GM12878 (cell line): ENCODE results near the gene RAPGEF4. TPM values are rescaled to one million over a fixed set of nuclear protein-coding genes. Genes with fewer than 3 reads are reported as not detected.

Experiments
- ATAC-seq: fragments of 200-7000 bp; cut with Tn5 transposase; 3 replicates; pipeline ENCODE4 v1.9.1; 2020; ENCODE audit warnings: mild to moderate bottlenecking, moderate library complexity
- BruUV-seq: library from RNA; stranded (reverse); fragments of 400-500 nt; replicated peaks from 2 replicates; lab custom pipeline; 2021; lab: Mats Ljungman, UMichigan
- CTCF ChIA-PET: fragments of 300-600 bp; sonication (Branson Sonifier 250); formaldehyde crosslinking; extraction: SDS; loops from one replicate; lab custom pipeline; 2021; ENCODE audit warnings: inconsistent platforms; lab: Yijun Ruan, JAX
- POLR2A ChIA-PET: fragments of 350-600 bp; formaldehyde crosslinking; extraction: SDS; loops from one replicate; lab custom pipeline; 2021; ENCODE audit warnings: inconsistent platforms; lab: Charles Lee
- RAD21 ChIA-PET: fragments of 300-600 bp; sonication (Branson Sonifier 250); formaldehyde crosslinking; loops from one replicate; lab custom pipeline; 2023; ENCODE audit warnings: antibody characterized with exemption; ENCODE audit not compliant: unreplicated experiment; lab: Charles Lee
- SMC1A ChIA-PET: fragments of 300-600 bp; sonication (Branson Sonifier 250); formaldehyde crosslinking; loops from one replicate; lab custom pipeline; 2023; ENCODE audit not compliant: unreplicated experiment, uncharacterized antibody; lab: Charles Lee
- DNase-seq: peaks from one replicate; pipeline ENCODE4 v3.0.0-alpha.2; 2011; ENCODE audit warnings: low read depth, low spot score
- FAIRE-seq: peaks from 3 replicates; lab custom pipeline; 2011; peaks lifted over from hg19 to GRCh38; lab: Jason Lieb, UNC
- H2AFZ ChIP-seq: 2 replicates; pipeline ENCODE4 v1.6.0; 2011; ENCODE audit warnings: low read depth, low read length, control low read depth; ENCODE audit not compliant: control insufficient read depth
- H3K27ac ChIP-seq: 2 replicates; pipeline ENCODE4 v1.5.1; 2011; ENCODE audit warnings: control low read depth; ENCODE audit not compliant: control insufficient read depth, insufficient read depth
- H3K27me3 ChIP-seq, 2 experiments: replicated peaks in 1 of 2; 2 replicates each; pipeline versions ENCODE4 v1.6.0 to v1.6.1; 2011; ENCODE audit warnings: low read length in 1 of 2; ENCODE audit not compliant: control insufficient read depth in 2 of 2, insufficient read depth in 2 of 2
- H3K36me3 ChIP-seq, 2 experiments: 2 replicates each; pipeline ENCODE4 v1.5.1; 2011; ENCODE audit warnings: low read length in 1 of 2; ENCODE audit not compliant: control insufficient read depth in 2 of 2, insufficient read depth in 2 of 2
- H3K4me1 ChIP-seq: 2 replicates; pipeline ENCODE4 v1.6.1; 2011; ENCODE audit warnings: mild to moderate bottlenecking, low read length, moderate library complexity, mixed read lengths; ENCODE audit not compliant: control insufficient read depth, insufficient read depth
- H3K4me2 ChIP-seq: 2 replicates; pipeline ENCODE4 v1.6.0; 2011; ENCODE audit warnings: control low read depth; ENCODE audit not compliant: control insufficient read depth, insufficient read depth
- H3K4me3 ChIP-seq: fragments of 200-600 bp; sonication (generic); 2 replicates; pipeline ENCODE4 v1.5.1; 2016
- H3K79me2 ChIP-seq: 2 replicates; pipeline ENCODE4 v1.6.0; 2011; ENCODE audit warnings: low read length; ENCODE audit not compliant: control insufficient read depth, insufficient read depth
- H3K9ac ChIP-seq: 2 replicates; pipeline ENCODE4 v1.8.0; 2011; ENCODE audit warnings: low read length, control low read depth, mixed read lengths; ENCODE audit not compliant: control insufficient read depth, insufficient read depth
- H3K9me3 ChIP-seq: replicated peaks from 3 replicates; pipeline ENCODE4 v1.5.1; 2011; ENCODE audit warnings: mild to moderate bottlenecking, low read length; ENCODE audit not compliant: control insufficient read depth, insufficient read depth
- H4K20me1 ChIP-seq: 2 replicates; pipeline ENCODE4 v1.6.0; 2011; ENCODE audit not compliant: control insufficient read depth, insufficient read depth
- ATF7 ChIP-seq: fragments of 450-650 bp; IDR thresholded peaks from 2 replicates; pipeline ENCODE4 v1.6.1; 2016; ENCODE audit warnings: low read depth, mild to moderate bottlenecking
- CBX5 ChIP-seq: sonication (generic); IDR thresholded peaks from 2 replicates; pipeline ENCODE4 v1.6.1; 2016; ENCODE audit warnings: low read depth, moderate library complexity, mild to moderate bottlenecking, inconsistent platforms
- CREB1 ChIP-seq: IDR thresholded peaks from 2 replicates; pipeline ENCODE4 v1.6.1; 2012; ENCODE audit warnings: low read depth, mild to moderate bottlenecking, inconsistent platforms
- CREM ChIP-seq: IDR thresholded peaks from 2 replicates; pipeline ENCODE4 v1.6.1; 2014; ENCODE audit warnings: antibody characterized with exemption, low read depth
- FOXM1 ChIP-seq: IDR thresholded peaks from 2 replicates; pipeline ENCODE4 v1.6.1; 2012; ENCODE audit warnings: low read depth, mild to moderate bottlenecking, inconsistent platforms, low read length, moderate library complexity
- GABPA ChIP-seq: IDR thresholded peaks from 2 replicates; pipeline ENCODE4 v1.6.1; 2014; ENCODE audit warnings: antibody characterized with exemption, low read depth, mild to moderate bottlenecking, inconsistent platforms
- GATAD2B ChIP-seq: fragments of 450-650 bp; conservative IDR thresholded peaks from 2 replicates; pipeline ENCODE4 v1.6.1; 2017; ENCODE audit warnings: low read depth, mild to moderate bottlenecking, moderate library complexity
- IRF4 ChIP-seq: IDR thresholded peaks from 2 replicates; pipeline ENCODE4 v1.6.1; 2011; ENCODE audit warnings: low read depth, low read length
- JUNB ChIP-seq: IDR thresholded peaks from 2 replicates; pipeline ENCODE4 v1.6.1; 2016; ENCODE audit warnings: antibody characterized with exemption, mild to moderate bottlenecking
- MEF2A ChIP-seq: IDR thresholded peaks from 2 replicates; pipeline ENCODE4 v1.6.1; 2011; ENCODE audit warnings: low read depth, mild to moderate bottlenecking, low read length, moderate library complexity; ENCODE audit not compliant: insufficient read depth
- MTA3 ChIP-seq: IDR thresholded peaks from 2 replicates; pipeline ENCODE4 v1.6.1; 2012; ENCODE audit warnings: low read length, inconsistent platforms, borderline replicate concordance
- NFIC ChIP-seq: IDR thresholded peaks from 2 replicates; pipeline ENCODE4 v1.6.1; 2012; ENCODE audit warnings: low read depth, mild to moderate bottlenecking, inconsistent platforms, low read length, moderate library complexity
- PAX5 ChIP-seq: IDR thresholded peaks from 2 replicates; pipeline ENCODE4 v1.6.1; 2011; ENCODE audit warnings: low read depth, low read length, borderline replicate concordance
- PML ChIP-seq: IDR thresholded peaks from 2 replicates; pipeline ENCODE4 v1.6.1; 2012; ENCODE audit warnings: low read length, inconsistent platforms
- RUNX3 ChIP-seq: IDR thresholded peaks from 2 replicates; pipeline ENCODE4 v1.6.1; 2012; ENCODE audit warnings: low read length, inconsistent platforms
- YY1 ChIP-seq: IDR thresholded peaks from 2 replicates; pipeline ENCODE4 v1.6.1; 2011; ENCODE audit warnings: low read depth, mild to moderate bottlenecking, low read length
- WGBS: methylation state at CpG from one replicate; pipeline ENCODE4 v1.1.6; 2016; ENCODE audit warnings: low lambda C conversion rate; ENCODE audit not compliant: insufficient replicate concordance, insufficient coverage; ENCODE audit errors: missing lambda C conversion rate; 5-methylcytosine and 5-hydroxymethylcytosine counted together
- in situ Hi-C: fragments of 300-500 bp; cut with MboI; formaldehyde crosslinking; loops from 9 replicates; pipeline ENCODE4 v1.14.3; 2018; ENCODE audit warnings: mixed read lengths
- intact Hi-C: fragments of 100-400 bp; cut with micrococcal nuclease; formaldehyde crosslinking; loops from one replicate; pipeline ENCODE4 v1.14.2; 2022; ENCODE audit not compliant: unreplicated experiment
- polyA plus RNA-seq, 11 experiments: library from polyadenylated mRNA; depleted of rRNA in 4 of 11; unstranded in 6 of 11; stranded (reverse) in 5 of 11; fragments of >200 nt; fragmentation: Nextera tagmentation in 4 of 11; fragmentation: Illumina TruSeq in 1 of 11; extraction: Ambion mirVana in 4 of 11; extraction: Trizol in 1 of 11; gene quantifications; 1 replicate in 1 of 11; 2 replicates in 10 of 11; pipeline versions ENCODE4 v1.2.1 to v1.2.3, GENCODE V29; 2011 to 2016; ENCODE audit warnings: inconsistent platforms in 2 of 11, missing spikeins in 2 of 11, low read depth in 1 of 11
- total RNA-seq, 4 experiments: library from RNA; depleted of rRNA in 3 of 4; stranded (reverse); fragments of >200 nt in 3 of 4; fragmentation: Illumina TruSeq in 1 of 4; extraction: Trizol in 1 of 4; gene quantifications; 2 replicates each; pipeline versions ENCODE4 v1.2.1 to v1.2.3, GENCODE V29; 2013 to 2021
- TF ChIP-seq, protein P1 (sequence below), 3 experiments: IDR thresholded peaks in 2 of 3; conservative IDR thresholded peaks in 1 of 3; 2 replicates each; pipeline ENCODE4 v1.5.1; 2011; ENCODE audit warnings: low read depth in 3 of 3, low read length in 3 of 3, mild to moderate bottlenecking in 3 of 3, control low read depth in 2 of 3, moderate library complexity in 2 of 3, inconsistent platforms in 1 of 3, mixed read lengths in 1 of 3; ENCODE audit not compliant: control insufficient read depth in 2 of 3, insufficient read depth in 1 of 3; ENCODE audit errors: extremely low read depth in 1 of 3
- TF ChIP-seq, protein P2 (sequence below): IDR thresholded peaks from 2 replicates; pipeline ENCODE4 v1.6.1; 2012; ENCODE audit warnings: low read length, inconsistent platforms

The RAPGEF4 gene
- total and polyA plus RNA-seq, 10 of the 15 experiments (the other 5 are each of a cell fraction or from before 2014, with no cell fraction given), result 0.18 TPM; not detected in 8

DNA sequence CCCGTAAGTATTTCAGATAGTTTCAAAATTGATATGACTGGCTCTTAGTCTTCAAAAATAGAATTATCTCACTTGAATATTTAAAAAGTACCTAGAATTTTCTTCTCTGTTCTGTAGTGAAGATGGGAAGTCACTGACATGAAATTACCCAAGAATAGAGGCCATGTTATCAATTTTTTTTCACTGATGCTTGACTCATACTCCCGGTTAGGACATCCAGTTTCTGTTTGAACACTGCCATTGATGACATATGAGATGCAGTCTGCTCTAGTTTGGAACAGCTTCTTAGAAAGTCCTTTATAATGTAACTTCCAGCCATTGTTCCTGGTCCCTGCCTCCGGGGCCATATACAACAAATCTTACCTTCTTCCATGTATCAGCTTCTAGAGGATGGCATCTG, 366.0 kb downstream of the RAPGEF4 start:
- peak; percentile 63; the same call in 1 of the 2 replicates for TF ChIP-seq PML
- peak; percentile 43; the same call in 1 of the 2 replicates for TF ChIP-seq CREB1
- TF ChIP-seq GATAD2B, result no peak
- peak; percentile 88 for TF ChIP-seq MEF2A
- peak; percentile 73 for TF ChIP-seq JUNB
- peak; percentile 87 for TF ChIP-seq NFIC
- TF ChIP-seq, protein P1, sequence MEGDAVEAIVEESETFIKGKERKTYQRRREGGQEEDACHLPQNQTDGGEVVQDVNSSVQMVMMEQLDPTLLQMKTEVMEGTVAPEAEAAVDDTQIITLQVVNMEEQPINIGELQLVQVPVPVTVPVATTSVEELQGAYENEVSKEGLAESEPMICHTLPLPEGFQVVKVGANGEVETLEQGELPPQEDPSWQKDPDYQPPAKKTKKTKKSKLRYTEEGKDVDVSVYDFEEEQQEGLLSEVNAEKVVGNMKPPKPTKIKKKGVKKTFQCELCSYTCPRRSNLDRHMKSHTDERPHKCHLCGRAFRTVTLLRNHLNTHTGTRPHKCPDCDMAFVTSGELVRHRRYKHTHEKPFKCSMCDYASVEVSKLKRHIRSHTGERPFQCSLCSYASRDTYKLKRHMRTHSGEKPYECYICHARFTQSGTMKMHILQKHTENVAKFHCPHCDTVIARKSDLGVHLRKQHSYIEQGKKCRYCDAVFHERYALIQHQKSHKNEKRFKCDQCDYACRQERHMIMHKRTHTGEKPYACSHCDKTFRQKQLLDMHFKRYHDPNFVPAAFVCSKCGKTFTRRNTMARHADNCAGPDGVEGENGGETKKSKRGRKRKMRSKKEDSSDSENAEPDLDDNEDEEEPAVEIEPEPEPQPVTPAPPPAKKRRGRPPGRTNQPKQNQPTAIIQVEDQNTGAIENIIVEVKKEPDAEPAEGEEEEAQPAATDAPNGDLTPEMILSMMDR (IDR thresholded peaks at IDR 0.05 in 2 of 3, conservative IDR thresholded peaks at IDR 0.05 in 1 of 3; ENCODE audit: control insufficient read depth in 2 of 3, extremely low read depth in 1 of 3, insufficient read depth in 1 of 3, low read depth in 3 of 3, low read length in 3 of 3), result no peak
- TF ChIP-seq GABPA, result 0 out of 2 replicates have a peak, but pooled peaks have one; percentile 26
- peak; percentile 65 for TF ChIP-seq FOXM1
- no peak for TF ChIP-seq CBX5
- peak; percentile 49; the same call in 1 of the 2 replicates for TF ChIP-seq RUNX3
- TF ChIP-seq, protein P2, sequence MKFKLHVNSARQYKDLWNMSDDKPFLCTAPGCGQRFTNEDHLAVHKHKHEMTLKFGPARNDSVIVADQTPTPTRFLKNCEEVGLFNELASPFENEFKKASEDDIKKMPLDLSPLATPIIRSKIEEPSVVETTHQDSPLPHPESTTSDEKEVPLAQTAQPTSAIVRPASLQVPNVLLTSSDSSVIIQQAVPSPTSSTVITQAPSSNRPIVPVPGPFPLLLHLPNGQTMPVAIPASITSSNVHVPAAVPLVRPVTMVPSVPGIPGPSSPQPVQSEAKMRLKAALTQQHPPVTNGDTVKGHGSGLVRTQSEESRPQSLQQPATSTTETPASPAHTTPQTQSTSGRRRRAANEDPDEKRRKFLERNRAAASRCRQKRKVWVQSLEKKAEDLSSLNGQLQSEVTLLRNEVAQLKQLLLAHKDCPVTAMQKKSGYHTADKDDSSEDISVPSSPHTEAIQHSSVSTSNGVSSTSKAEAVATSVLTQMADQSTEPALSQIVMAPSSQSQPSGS, result peak; percentile 79; the same call in 1 of the 2 replicates
- TF ChIP-seq YY1, result peak; percentile 52; the same call in 1 of the 2 replicates
- TF ChIP-seq PAX5, result peak; percentile 33; the same call in 1 of the 2 replicates
- peak; percentile 68; the same call in 1 of the 2 replicates for TF ChIP-seq IRF4
- TF ChIP-seq MTA3, result 0 out of 2 replicates have a peak, but pooled peaks have one; percentile 49
- peak; percentile 33; the same call in 1 of the 2 replicates for TF ChIP-seq CREM
- no peak for TF ChIP-seq ATF7
- no peaks in the 10 kb centered on the region for H3K9me3 ChIP-seq
- H3K79me2 ChIP-seq, result no peaks in the 10 kb centered on the region
- BruUV-seq, result no TSS peak
- in situ Hi-C loops (no loop called here), intact Hi-C loops (no loop called here)
- no peaks in the 10 kb centered on the region for H4K20me1 ChIP-seq
- peak overlapping the region; percentile 11; the same call in 1 of the 2 replicates for H2AFZ ChIP-seq
- peak overlapping the region; percentile 6; the same call in 1 of the 2 replicates for H3K4me3 ChIP-seq
- CTCF ChIA-PET, result no interaction called here
- H3K4me1 ChIP-seq, result peaks cover 10% of the 10 kb centered on the region; the same call in 1 of the 2 replicates
- SMC1A ChIA-PET, result no interaction called here
- no peaks in the 10 kb centered on the region; a peak in 1 of 4 replicates for H3K36me3 ChIP-seq
- 2% methylated on average over 3 of the region's 3 CpGs for WGBS
- RAD21 ChIA-PET, result no interaction called here
- no peaks in the 10 kb centered on the region for H3K27me3 ChIP-seq
- FAIRE-seq (no peak), ATAC-seq (peak; percentile 72), DNase-seq (peak; percentile 28)
- H3K27ac ChIP-seq, result no peak overlapping the region
- H3K9ac ChIP-seq, result no peak overlapping the region
- H3K4me2 ChIP-seq, result peak overlapping the region; percentile 68; the same call in 1 of the 2 replicates
- POLR2A ChIA-PET, result interaction anchor here (0.6 kb wide), 1 partner anchor 1143 kb away, joined by 3 read pairs; no protein-coding TSS in a partner anchor
